HEK293T (cell line): Measurements from ENCODE around the gene RBP3.

Source experiments
- ARNT ChIP-seq: fragments of 450-650 bp; IDR thresholded peaks from 2 replicates; pipeline ENCODE4 v1.6.1; 2017; ENCODE audit warnings: mild to moderate bottlenecking
- BHLHE40 ChIP-seq: fragments of 450-650 bp; IDR thresholded peaks from 2 replicates; pipeline ENCODE4 v1.6.1; 2016; ENCODE audit warnings: mild to moderate bottlenecking, moderate library complexity, borderline replicate concordance
- FOXA1 ChIP-seq: fragments of 450-650 bp; IDR thresholded peaks from 2 replicates; pipeline ENCODE4 v1.6.1; 2016; ENCODE audit warnings: mild to moderate bottlenecking
- SP1 ChIP-seq: fragments of 450-650 bp; IDR thresholded peaks from 2 replicates; pipeline ENCODE4 v1.6.1; 2017
- ZNF384 ChIP-seq: fragments of 450-650 bp; IDR thresholded peaks from 2 replicates; pipeline ENCODE4 v1.6.1; 2016

DNA sequence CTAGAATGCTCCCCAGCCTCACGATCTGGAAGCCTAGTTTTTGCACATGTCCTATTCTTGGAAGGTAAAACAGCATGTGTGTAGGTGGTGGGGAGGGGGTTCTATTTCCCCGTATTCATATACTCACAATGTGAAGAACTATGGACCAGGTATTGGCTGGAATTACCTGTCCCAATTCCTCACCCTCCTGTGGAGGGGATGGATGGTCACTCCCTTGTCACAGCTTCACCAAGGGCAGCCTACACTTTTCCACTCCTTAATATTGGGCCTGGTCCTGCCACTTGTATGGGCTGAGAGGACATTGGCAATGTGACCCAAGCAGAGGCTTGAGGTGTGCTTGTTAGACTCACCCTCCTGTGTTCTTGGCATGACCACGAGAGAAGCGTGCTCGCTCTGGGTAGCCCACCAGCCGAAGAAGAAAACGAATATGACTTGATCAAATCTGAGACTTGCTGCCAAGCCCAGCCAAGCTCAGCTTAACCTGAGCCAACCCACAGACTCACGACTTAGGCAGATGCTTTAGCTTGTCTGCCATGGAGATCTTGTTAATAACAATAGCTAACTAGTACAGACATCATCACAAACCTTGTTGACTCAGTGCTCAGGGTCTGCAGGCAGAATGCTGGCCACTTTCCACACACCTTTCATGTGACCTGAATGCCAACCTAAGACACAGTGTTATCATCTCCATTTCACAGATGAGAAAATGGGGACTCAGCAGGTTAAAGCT, 18.7 kb downstream of the RBP3 start:
- TF ChIP-seq BHLHE40 (no peak), SP1 (no peak), FOXA1 (no peak), ARNT (no peak), ZNF384 (no peak)
